HG02678 (cell line): ENCODE measurements around the gene JAML.

ENCODE experiments used
- ATAC-seq: cut with Tn5 transposase; IDR thresholded peaks from one replicate; pipeline ENCODE4 v1.9.1; 2021; ENCODE audit warnings: mild to moderate bottlenecking, moderate library complexity; ENCODE audit not compliant: unreplicated experiment

JAML gene

DNA sequence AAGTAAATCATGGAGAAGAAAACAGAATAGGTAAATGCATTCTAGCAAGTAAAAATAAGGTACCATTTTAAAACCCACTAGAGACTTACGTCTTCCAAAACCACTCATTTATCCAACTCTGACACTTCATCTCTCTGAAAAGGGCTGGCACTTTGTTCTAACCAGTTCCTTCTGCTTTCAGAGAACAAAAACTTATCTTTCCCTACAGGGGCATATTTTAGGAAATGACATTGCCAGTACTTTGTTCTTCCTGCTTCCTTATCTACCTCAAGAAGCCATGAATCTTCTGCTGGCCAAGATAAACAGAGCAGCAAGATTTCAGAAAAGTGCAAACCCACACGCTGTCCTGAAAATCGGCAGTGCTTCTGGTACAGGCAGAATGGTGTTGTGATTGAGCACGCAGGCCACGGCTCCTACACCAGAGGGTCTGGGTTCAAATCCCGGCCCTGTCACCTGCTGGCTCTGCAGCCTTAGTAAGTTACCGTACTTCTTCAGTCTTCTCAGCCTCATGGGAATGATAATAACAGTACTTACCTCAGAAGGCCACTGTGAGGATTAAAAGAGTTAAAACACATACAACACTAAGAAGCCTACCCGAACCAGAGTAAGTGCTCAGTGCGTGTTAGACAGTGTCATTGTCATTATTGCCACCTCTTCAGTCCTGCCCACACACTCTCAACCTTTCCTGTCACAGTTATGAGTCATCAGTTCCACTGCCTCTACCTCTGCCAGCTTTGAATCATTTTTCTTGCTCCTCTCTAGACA lies 16.4 kb upstream of the JAML start:
- peak; percentile 88 for ATAC-seq

DNA sequence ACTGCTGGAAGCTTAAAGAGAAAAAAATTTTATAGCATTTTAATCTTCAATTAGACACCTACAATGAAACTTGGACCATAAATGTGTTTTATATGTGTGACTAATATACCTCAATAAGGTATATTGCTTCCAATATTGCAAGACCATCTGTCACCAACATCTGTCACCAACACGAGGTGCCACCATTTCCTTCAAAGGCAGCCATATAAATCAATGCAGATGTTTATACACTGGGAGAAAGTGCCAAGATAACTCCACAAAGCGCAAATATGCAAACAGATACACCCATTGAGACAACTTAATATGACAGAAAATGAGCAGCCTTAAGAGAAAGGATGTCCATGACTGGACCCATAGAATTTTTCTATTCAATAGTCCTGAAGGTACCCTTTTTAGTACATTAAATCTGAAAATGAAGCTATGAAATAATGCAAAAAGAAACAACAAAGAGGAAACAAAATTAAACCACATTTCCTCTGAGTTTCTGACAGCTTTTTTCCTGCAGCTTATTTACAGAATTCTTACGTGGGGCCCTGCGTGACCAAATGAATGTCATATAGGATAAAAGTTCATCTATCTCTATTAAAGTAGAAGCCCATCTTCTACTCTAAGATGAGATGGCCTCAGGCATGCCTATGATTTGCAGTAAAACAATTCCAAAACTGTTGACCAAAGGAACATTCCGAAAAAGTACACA lies 14.8 kb upstream of the JAML start:
- no peak for ATAC-seq

DNA sequence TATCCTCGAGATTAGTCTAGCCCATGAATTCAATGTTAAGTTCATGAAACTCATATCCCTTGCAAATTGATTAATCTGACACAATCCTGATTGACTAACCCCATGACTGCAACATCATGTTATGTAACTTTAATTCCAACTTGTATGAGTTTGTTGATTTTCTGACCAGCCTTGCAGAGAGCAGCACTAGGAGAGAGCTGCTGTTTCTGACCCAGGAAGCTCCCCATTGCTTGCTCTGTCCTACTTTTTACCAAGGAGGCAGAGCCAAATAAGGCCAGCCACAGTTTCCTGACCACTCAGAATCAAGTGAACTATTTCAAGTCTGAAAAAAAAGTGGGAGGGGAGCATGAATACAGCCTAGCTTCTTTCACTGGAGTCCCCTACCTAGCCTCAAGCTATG lies 14.1 kb upstream of the JAML start:
- no peak for ATAC-seq

GRCh38 chr11:118238421-118238820 lies 13.6 kb upstream of the JAML start:
- ATAC-seq = no peak

DNA sequence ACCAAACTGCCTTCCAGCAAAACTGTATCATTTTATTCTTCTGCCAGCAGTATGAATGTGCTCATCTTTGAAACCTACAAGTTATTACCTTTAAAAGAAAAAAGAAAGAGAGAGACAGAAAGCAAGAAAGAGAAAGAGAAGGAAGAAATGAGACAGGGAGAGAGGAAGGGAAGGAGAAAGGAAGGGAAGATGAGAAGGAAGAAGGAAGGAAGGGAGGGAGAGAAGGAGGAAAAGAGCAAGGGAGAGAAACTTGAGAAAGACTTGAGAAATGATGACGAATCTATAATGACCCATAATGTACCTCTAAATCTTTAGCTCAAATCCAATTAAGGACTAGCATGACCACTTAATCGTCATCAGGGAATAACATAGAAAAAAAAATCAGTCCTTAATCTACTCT lies 11.4 kb upstream of the JAML start:
- ATAC-seq = no peak

DNA sequence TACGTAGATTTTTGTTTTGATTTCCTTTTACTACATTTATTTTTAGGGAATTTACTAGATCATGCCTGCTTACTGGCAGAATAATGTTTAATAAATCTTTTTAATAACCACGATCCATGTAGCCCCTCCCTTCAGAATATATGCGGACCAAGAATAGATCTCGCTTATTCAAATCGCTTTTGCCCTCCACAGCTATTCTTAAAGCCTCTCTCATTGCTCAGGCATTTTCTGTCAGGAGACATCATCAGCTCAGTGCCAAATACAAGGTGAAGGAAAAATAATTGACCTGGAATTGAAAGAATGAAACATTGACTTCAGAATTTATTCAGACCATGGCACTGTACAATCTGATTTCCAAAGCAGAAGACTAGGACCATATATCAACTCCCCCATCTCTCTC lies 10.0 kb upstream of the JAML start:
- ATAC-seq = no peak

- no peak for ATAC-seq
These were observed 9.0 kb upstream of the JAML start for GRCh38 chr11:118233850-118234249.

DNA sequence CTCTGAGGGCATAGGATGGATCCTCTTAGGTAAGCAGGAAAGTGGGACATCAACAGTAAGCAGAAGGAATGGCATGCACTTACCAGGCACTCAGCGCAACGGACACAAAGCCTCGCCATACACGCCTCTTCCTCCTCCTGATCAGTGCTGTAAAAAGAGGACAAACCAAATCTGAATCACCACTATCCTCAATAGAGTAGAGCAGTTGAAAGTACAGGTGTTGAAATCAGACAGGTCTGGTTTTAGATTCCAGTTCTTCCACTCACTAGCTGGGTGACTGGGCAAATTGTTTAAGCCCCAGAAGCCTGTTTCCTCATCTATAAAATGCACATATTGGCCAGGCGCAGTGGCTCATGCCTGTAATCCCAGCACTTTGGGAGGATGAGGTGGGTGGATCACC lies 8.6 kb upstream of the JAML start:
- ATAC-seq = no peak

DNA sequence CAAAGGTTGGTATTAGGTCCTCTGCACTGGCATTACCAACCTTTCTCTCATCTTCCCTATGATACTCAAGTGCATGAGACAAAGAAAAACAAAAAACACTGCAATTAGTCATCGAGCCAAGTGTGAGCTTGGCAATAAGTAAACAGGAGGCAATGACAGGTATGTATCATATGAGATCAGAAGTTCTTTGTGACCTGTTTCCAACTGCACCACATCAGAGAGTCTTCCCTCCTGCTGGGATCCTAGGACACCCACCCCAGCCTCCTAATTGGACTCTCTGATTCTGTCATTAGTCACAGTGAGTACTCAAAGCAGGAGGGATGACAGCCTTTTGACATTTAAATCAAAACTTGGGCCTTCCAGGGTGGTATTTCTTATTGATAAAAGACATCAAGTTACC lies 7.8 kb upstream of the JAML start:
- no peak for ATAC-seq

DNA sequence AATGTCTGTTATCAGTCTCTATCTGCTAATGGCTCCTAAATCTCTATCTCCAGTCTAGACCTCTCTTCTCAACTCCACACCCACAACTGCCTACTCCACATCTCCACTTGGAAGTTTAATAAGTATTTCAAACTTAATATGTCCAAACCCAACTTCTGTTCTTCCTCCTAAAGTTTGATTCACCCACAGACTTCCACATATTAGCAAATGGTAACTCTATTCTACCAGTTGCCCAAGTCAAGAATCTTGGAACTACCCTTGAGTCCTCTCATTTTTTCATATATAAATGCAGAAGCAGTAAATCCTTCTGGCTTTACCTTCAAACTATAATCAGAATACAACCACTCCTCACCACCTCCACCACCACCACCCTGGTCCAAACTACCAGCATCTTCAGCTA lies 6.7 kb upstream of the JAML start:
- ATAC-seq = no peak

DNA sequence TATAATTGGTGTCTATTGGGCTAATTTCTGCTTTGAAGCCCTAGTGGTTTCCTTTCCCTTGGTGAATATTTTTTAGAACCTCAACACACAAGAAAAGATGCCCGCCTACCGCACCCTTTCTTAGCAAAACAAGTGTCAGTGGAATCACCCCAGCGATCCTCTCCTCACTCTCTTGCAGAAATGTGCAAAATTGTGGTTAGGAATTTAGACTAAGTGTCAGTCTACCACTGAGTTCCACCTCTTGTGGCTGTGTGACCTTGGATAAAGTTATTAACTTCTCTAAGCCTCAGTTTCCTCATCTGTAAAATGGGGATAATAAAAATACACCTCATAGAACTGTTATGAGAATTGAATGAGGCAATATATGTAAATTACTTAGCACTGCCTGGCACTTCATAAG lies 5.3 kb upstream of the JAML start:
- ATAC-seq = no peak

GRCh38 chr11:118229274-118229847 lies 4.5 kb upstream of the JAML start:
- no peak for ATAC-seq

- peak; percentile 51 for ATAC-seq
These were observed 3.3 kb upstream of the JAML start for GRCh38 chr11:118227865-118228785.

GRCh38 chr11:118226781-118227180 lies 2.0 kb upstream of the JAML start:
- no peak for ATAC-seq

- no peak for ATAC-seq
These were observed 1.5 kb upstream of the JAML start for GRCh38 chr11:118226296-118226695.

GRCh38 chr11:118223992-118224391 lies 819 bp downstream of the JAML start:
- ATAC-seq = no peak

GRCh38 chr11:118223570-118223969 lies 1.2 kb downstream of the JAML start:
- ATAC-seq = no peak

GRCh38 chr11:118222437-118222836 lies 2.4 kb downstream of the JAML start:
- no peak for ATAC-seq

- ATAC-seq = no peak
These were observed 3.4 kb downstream of the JAML start for GRCh38 chr11:118221419-118221818.

DNA sequence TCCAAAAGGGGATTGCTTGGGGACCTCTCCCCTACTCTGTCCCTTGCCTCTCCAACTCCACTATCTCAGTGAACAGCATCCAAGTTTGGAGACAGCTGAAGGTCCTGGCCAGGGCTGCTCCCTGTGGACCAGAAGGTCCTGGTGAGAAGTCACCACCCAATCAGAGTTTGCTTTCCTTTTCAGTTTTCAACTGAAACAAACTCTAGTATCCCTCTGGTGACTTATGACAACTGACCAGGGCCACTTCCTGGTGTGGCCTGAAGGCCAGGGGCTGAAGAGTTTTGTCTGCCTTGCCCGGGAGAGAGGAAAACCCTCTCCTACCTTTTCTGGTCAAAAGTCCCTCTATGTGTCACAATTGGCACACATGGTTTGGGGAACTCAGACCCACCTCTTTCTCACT lies 5.1 kb downstream of the JAML start:
- no peak for ATAC-seq

- ATAC-seq = no peak
These were observed 5.6 kb downstream of the JAML start for GRCh38 chr11:118219244-118219643.
